CD8-positive, alpha-beta memory T cell (primary cell): ENCODE results near the gene MANBA. TPM values are rescaled to one million over a fixed set of nuclear protein-coding genes. Genes with fewer than 3 reads are reported as not detected.

ENCODE experiments used
- CTCF ChIA-PET: fragments of 350-600 bp; sonication (Branson Sonifier 250); formaldehyde crosslinking; loops from one replicate; lab custom pipeline; 2021; ENCODE audit warnings: antibody characterized with exemption; lab: Charles Lee
- POLR2A ChIA-PET: fragments of 350-600 bp; sonication (Branson Sonifier 250); formaldehyde crosslinking; loops from one replicate; lab custom pipeline; 2021; ENCODE audit warnings: antibody characterized with exemption; lab: Charles Lee
- DNase-seq, 5 donors: peaks; one replicate each; pipeline versions ENCODE4 v3.0.0 to v3.0.0-alpha.2; 2020 to 2022; ENCODE audit warnings: mixed read lengths in 1 of 5
- H3K27ac ChIP-seq: one replicate; pipeline ENCODE4 v1.7.0; 2013; ENCODE audit warnings: low read depth, mild to moderate bottlenecking, low read length, moderate library complexity
- H3K27me3 ChIP-seq: 2 replicates; pipeline ENCODE4 v1.7.0; 2013; ENCODE audit warnings: low read length, mild to moderate bottlenecking; ENCODE audit not compliant: insufficient read depth, poor library complexity, severe bottlenecking
- H3K36me3 ChIP-seq: 2 replicates; pipeline ENCODE4 v1.7.0; 2013; ENCODE audit warnings: mild to moderate bottlenecking, low read length, moderate library complexity; ENCODE audit not compliant: insufficient read depth
- H3K4me1 ChIP-seq: 2 replicates; pipeline ENCODE4 v1.7.0; 2013; ENCODE audit warnings: mild to moderate bottlenecking, low read length, moderate library complexity; ENCODE audit not compliant: insufficient read depth
- H3K4me3 ChIP-seq: 2 replicates; pipeline ENCODE4 v1.7.0; 2013; ENCODE audit warnings: mild to moderate bottlenecking, low read length
- H3K9me3 ChIP-seq: 2 replicates; pipeline ENCODE4 v1.7.0; 2013; ENCODE audit warnings: mild to moderate bottlenecking, low read length
- H3K27ac Mint-ChIP-seq, 8 donors: one replicate each; pipeline ENCODE4 v1.8.0; 2020 to 2021; ENCODE audit warnings: mixed read lengths in 8 of 8, mild to moderate bottlenecking in 6 of 8, inconsistent platforms in 3 of 8, moderate library complexity in 3 of 8
- H3K27me3 Mint-ChIP-seq, 2 donors: one replicate each; pipeline ENCODE4 v1.8.0; 2020 to 2021; ENCODE audit warnings: mixed read lengths in 2 of 2, mild to moderate bottlenecking in 1 of 2, moderate library complexity in 1 of 2
- H3K36me3 Mint-ChIP-seq, 3 donors: one replicate each; pipeline ENCODE4 v1.8.0; 2020 to 2021; ENCODE audit warnings: mixed read lengths in 3 of 3, inconsistent platforms in 1 of 3, mild to moderate bottlenecking in 1 of 3
- H3K4me1 Mint-ChIP-seq, 3 donors: one replicate each; pipeline ENCODE4 v1.8.0; 2020 to 2021; ENCODE audit warnings: mixed read lengths in 3 of 3, inconsistent platforms in 1 of 3, mild to moderate bottlenecking in 1 of 3
- H3K4me3 Mint-ChIP-seq, 7 donors: one replicate each; pipeline ENCODE4 v1.8.0; 2020 to 2021; ENCODE audit warnings: mixed read lengths in 7 of 7, mild to moderate bottlenecking in 6 of 7, moderate library complexity in 4 of 7, inconsistent platforms in 2 of 7
- H3K9me3 Mint-ChIP-seq, 5 donors: one replicate each; pipeline ENCODE4 v1.8.0; 2020 to 2022; ENCODE audit warnings: mixed read lengths in 5 of 5, mild to moderate bottlenecking in 3 of 5, moderate library complexity in 2 of 5, inconsistent platforms in 1 of 5
- polyA plus RNA-seq: library from polyadenylated mRNA; unstranded; fragments of 300-500 nt; fragmentation: Illumina TruSeq; gene quantifications from one replicate; pipeline ENCODE4 v1.2.3, GENCODE V29; 2021
- total RNA-seq, 2 experiments: library from RNA; stranded (reverse); gene quantifications; one replicate each; pipeline ENCODE4 v1.2.3, GENCODE V29; 2021

Gene MANBA
- total and polyA plus RNA-seq, 3 experiments from 2014 or later = 9.1 to 16.5 (median 9.5) TPM

DNA sequence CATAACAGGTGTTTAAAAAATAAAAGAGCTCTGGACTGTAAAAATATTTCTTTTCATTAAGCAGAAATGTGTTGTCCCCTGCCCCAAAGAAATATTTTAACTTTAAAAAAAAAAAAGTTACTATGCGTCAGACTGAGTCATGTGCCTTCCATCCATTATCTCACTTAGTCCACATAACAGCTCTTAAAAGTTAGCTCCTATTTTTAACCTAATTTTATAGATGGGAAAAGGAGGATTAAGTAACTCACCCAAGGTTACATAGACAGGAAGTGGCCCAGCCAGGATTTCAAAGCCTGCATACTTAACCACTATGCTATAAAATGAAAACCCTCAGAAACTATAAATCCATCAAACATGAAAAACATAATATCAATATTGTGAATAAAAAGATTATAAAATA, 97.7 kb downstream of the MANBA start:
- peaks cover 8 to 49% (median 30%) of the 10 kb centered on the region in 3 donors for H3K36me3 Mint-ChIP-seq
- CTCF ChIA-PET = no interaction called here

DNA sequence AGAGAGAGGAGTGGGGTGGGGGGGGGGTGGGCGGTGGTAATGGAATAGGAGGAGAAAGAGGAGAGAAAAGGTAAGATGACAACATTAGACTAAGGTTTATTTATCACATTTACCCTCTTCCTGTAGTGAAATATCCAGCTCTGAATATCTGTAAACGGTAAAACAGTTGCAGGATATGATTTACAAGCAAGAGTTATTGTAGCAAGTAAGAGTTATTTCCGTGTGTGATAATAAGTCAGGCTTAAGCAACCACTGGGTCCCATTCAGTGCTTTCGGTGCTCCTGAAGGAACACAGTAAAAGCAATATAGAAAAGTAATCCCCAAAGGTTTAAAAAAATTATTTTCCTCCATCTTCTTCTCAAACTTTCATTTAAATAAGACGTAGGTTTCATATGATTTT, 103.6 kb downstream of the MANBA start:
- Mint-ChIP-seq H3K27me3 (no peaks in the 10 kb centered on the region), H3K4me1 (no peaks in the 10 kb centered on the region), H3K27ac (no peak overlapping the region), H3K4me3 (no peak overlapping the region), H3K9me3 (no peaks in the 10 kb centered on the region), H3K36me3 (peaks cover 0 to 28% (median 0%) of the 10 kb centered on the region in 3 donors)
- no peak overlapping the region for H3K4me3 ChIP-seq
- CTCF ChIA-PET = no interaction called here
- H3K27ac ChIP-seq = no peak overlapping the region
- H3K4me1 ChIP-seq = no peaks in the 10 kb centered on the region
- no peak for DNase-seq
- no peaks in the 10 kb centered on the region for H3K27me3 ChIP-seq
- POLR2A ChIA-PET = interaction anchor here (0.5 kb wide), 1 partner anchor 226 kb away, joined by 3 read pairs; no protein-coding TSS in a partner anchor
- H3K9me3 ChIP-seq = no peaks in the 10 kb centered on the region
- H3K36me3 ChIP-seq = no peaks in the 10 kb centered on the region

More for the DNA sequence above, 97.7 kb downstream of the MANBA start:
- Mint-ChIP-seq H3K4me3 (no peak overlapping the region), H3K27me3 (no peaks in the 10 kb centered on the region), H3K9me3 (no peaks in the 10 kb centered on the region), H3K4me1 (no peaks in the 10 kb centered on the region), H3K27ac (no peak overlapping the region)
- Histone ChIP-seq H3K27ac (no peak overlapping the region), H3K36me3 (no peaks in the 10 kb centered on the region), H3K27me3 (no peaks in the 10 kb centered on the region), H3K4me1 (no peaks in the 10 kb centered on the region), H3K4me3 (no peak overlapping the region), H3K9me3 (no peaks in the 10 kb centered on the region)
- no peak for DNase-seq
- POLR2A ChIA-PET = no interaction called here

DNA sequence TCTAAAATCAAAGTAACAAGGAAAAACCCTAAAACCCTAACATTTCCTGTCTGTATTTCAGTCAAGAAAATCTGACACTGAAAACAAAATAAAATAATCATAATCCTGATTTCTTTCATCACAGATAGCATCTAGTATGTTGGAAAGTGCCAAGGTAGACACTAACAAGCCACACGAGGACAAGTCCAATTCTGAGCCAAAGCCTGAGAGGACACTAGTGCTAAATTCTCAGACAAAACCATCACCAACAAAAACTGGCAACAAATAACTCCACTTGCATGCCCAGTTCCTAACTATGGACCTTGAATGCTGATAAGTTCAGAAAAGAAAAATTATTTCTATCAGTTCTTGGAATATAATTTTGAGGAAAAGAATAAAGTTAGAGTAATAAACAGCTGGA, 113.7 kb downstream of the MANBA start:
- no peak overlapping the region for H3K4me3 Mint-ChIP-seq

DNA sequence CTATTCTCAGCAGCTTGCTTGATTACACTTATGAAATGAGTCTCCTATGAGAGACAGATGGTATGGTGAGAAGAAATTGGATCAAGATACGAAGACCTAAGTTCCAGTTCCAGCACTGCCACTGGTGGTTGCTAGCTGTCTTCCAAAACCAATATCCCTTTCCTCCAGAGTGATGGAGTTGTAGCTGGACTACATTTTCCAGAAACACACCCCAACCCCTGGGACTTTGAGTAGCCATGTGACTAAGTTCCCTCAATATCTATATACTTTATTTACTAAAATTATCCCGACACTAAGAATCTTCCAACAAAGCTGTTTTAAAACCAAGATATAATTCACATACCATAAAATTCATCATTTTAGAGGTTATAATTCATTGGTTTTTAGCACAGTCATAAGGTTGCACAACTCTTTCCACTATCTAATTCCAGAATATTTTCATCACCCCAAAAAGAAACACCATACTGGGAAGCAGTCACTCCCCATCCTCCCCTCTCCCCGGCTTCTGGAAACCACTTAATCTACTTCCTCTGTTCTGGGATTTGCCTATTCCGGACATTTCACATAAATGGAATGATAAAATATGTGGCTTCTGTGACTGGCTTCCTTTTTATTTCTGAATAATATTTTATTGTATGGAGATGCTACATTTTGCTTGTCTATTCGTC, 118.0 kb downstream of the MANBA start:
- Mint-ChIP-seq H3K9me3 (no peaks in the 10 kb centered on the region), H3K36me3 (peaks cover 5 to 44% (median 28%) of the 10 kb centered on the region in 3 donors), H3K4me1 (peaks cover 18 to 28% (median 26%) of the 10 kb centered on the region in 3 donors), H3K4me3 (no peak overlapping the region), H3K27ac (peak overlapping the region in 1 of 8 donors; percentile 34), H3K27me3 (no peaks in the 10 kb centered on the region)
- Histone ChIP-seq H3K4me3 (no peak overlapping the region), H3K36me3 (no peaks in the 10 kb centered on the region), H3K27ac (no peak overlapping the region), H3K9me3 (no peaks in the 10 kb centered on the region), H3K27me3 (no peaks in the 10 kb centered on the region), H3K4me1 (no peaks in the 10 kb centered on the region)
- ChIA-PET CTCF (no interaction called here), POLR2A (no interaction called here)
- no peak for DNase-seq

More for the DNA sequence above, 113.7 kb downstream of the MANBA start:
- Histone ChIP-seq H3K4me1 (no peaks in the 10 kb centered on the region), H3K9me3 (no peaks in the 10 kb centered on the region), H3K27me3 (no peaks in the 10 kb centered on the region), H3K36me3 (peaks cover 13% of the 10 kb centered on the region), H3K4me3 (no peak overlapping the region), H3K27ac (no peak overlapping the region)
- no peak for DNase-seq
- Mint-ChIP-seq H3K27me3 (no peaks in the 10 kb centered on the region), H3K36me3 (peaks cover 19 to 52% (median 40%) of the 10 kb centered on the region in 3 donors), H3K27ac (peak overlapping the region in 1 of 8 donors; percentile 55), H3K4me1 (peaks cover 10 to 20% (median 15%) of the 10 kb centered on the region in 3 donors), H3K9me3 (no peaks in the 10 kb centered on the region)
- ChIA-PET CTCF (no interaction called here), POLR2A (no interaction called here)

DNA sequence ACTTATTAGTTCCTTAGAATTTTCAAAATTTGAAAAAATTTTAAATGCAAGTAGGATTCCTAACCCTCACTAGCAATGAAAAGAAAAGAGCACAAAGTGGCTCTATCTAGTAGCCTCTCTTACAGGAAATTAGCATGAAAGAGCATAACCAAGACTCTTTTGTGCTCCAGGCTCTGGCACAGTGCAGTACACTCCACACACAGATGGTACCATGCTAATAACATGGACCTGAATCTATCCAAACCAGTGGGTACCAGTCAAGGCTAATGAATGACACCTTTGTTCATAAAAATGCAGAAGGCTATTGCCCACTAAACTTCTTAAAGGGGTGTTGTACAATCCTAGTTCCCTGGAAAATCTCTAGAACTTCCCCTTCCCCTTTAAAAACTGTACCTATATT, 119.0 kb downstream of the MANBA start:
- no peak for DNase-seq
- H3K27me3 Mint-ChIP-seq = no peaks in the 10 kb centered on the region
- no peaks in the 10 kb centered on the region for H3K9me3 ChIP-seq
- no peak overlapping the region for H3K27ac Mint-ChIP-seq
- H3K36me3 Mint-ChIP-seq = peaks cover 5 to 53% (median 32%) of the 10 kb centered on the region in 3 donors
- H3K9me3 Mint-ChIP-seq = no peaks in the 10 kb centered on the region
- H3K4me1 Mint-ChIP-seq = peaks cover 12 to 18% (median 18%) of the 10 kb centered on the region in 3 donors
- no peak overlapping the region for H3K27ac ChIP-seq
- H3K27me3 ChIP-seq = no peaks in the 10 kb centered on the region
- H3K4me3 ChIP-seq = no peak overlapping the region
- no peaks in the 10 kb centered on the region for H3K36me3 ChIP-seq
- no peak overlapping the region for H3K4me3 Mint-ChIP-seq
- POLR2A ChIA-PET = no interaction called here
- no peaks in the 10 kb centered on the region for H3K4me1 ChIP-seq
- CTCF ChIA-PET = no interaction called here

DNA sequence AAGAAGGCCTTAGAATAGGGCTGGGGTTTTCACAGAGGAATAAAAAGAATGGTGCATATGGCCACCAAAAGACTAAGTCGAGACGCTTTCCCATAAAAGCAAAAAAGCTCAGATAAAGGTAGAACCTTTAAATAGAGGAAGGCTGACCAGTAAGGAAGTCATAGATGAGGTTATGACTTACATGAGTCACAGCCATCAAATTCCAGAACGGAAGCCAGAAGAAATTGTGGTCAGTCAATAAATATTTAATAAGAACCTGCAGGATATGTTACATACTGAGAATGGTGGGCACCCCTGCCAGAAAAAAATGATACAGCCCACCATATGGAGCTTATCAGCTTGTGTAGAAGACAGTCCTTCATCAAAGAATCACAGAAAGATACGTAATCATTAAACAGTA, 120.1 kb downstream of the MANBA start:
- Histone ChIP-seq H3K36me3 (no peaks in the 10 kb centered on the region), H3K27me3 (no peaks in the 10 kb centered on the region), H3K27ac (no peak overlapping the region), H3K4me1 (no peaks in the 10 kb centered on the region), H3K9me3 (no peaks in the 10 kb centered on the region), H3K4me3 (no peak overlapping the region)
- DNase-seq = no peak
- no peaks in the 10 kb centered on the region for H3K9me3 Mint-ChIP-seq
- ChIA-PET POLR2A (no interaction called here), CTCF (no interaction called here)
- H3K27ac Mint-ChIP-seq = peak overlapping the region in 2 of 8 donors; percentile 24 to 59
- H3K36me3 Mint-ChIP-seq = peaks cover 5 to 51% (median 30%) of the 10 kb centered on the region in 3 donors
- no peaks in the 10 kb centered on the region for H3K27me3 Mint-ChIP-seq
- H3K4me3 Mint-ChIP-seq = no peak overlapping the region
- H3K4me1 Mint-ChIP-seq = peaks cover 8 to 17% (median 12%) of the 10 kb centered on the region in 3 donors

DNA sequence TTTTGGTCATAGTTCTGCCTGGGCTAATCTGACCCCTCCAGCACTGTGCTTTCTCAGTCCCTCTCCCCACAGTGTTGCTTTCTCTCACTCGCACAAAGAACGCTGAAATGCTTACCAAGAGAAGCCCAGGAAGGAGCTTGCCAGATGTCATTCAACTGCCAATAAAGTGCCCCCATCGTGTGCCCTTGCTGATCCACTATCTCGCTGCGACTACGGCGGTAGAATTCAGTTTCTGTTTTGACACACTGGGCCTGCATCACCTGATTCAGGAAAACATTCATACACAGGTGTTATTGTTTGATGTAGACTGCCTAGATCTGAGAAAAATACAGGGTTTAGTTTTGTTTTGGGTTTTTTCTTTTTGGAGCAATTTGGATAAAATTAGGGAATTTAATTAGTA, 121.2 kb downstream of the MANBA start:
- Mint-ChIP-seq H3K4me3 (peak overlapping the region in 6 of 7 donors; percentile 6 to 74 (median 62)), H3K27me3 (no peaks in the 10 kb centered on the region), H3K9me3 (no peaks in the 10 kb centered on the region), H3K27ac (peak overlapping the region in 6 of 8 donors; percentile 1 to 87 (median 42)), H3K4me1 (peaks cover 12 to 17% (median 16%) of the 10 kb centered on the region in 3 donors), H3K36me3 (peaks cover 5 to 57% (median 32%) of the 10 kb centered on the region in 3 donors)
- no peak overlapping the region for H3K27ac ChIP-seq
- ChIA-PET POLR2A (no interaction called here), CTCF (no interaction called here)
- no peaks in the 10 kb centered on the region for H3K27me3 ChIP-seq
- H3K36me3 ChIP-seq = no peaks in the 10 kb centered on the region
- peak in 1 of 5 donors; percentile 47 for DNase-seq
- no peaks in the 10 kb centered on the region for H3K4me1 ChIP-seq
- H3K9me3 ChIP-seq = no peaks in the 10 kb centered on the region
- H3K4me3 ChIP-seq = no peak overlapping the region

DNA sequence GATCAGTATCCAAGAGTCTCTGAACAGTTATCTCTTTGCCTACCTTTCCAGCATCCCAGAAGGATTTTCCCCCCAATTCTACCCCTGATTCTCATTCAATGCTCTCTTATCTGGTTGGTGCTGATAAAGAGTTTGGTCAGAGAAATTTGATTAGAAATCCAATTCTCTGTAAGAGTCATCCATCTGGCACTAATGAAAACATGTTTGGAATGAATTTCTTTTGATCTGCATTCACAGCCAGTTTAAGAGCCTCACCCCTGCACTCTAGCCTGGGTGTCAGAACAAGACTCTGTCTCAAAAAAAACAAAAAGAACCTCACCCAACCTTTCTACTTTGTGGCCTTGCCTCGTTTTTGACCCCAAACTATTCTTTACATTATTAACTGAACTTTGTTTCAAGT, 122.1 kb downstream of the MANBA start:
- Mint-ChIP-seq H3K4me3 (peak overlapping the region in 2 of 7 donors; percentile 5 to 22), H3K9me3 (no peaks in the 10 kb centered on the region), H3K36me3 (peaks cover 5 to 57% (median 28%) of the 10 kb centered on the region in 3 donors), H3K4me1 (peaks cover 12 to 18% (median 17%) of the 10 kb centered on the region in 3 donors), H3K27me3 (no peaks in the 10 kb centered on the region), H3K27ac (peak overlapping the region in 3 of 8 donors; percentile 47 to 80 (median 58))
- H3K9me3 ChIP-seq = no peaks in the 10 kb centered on the region
- no peak overlapping the region for H3K4me3 ChIP-seq
- H3K27me3 ChIP-seq = no peaks in the 10 kb centered on the region
- no peaks in the 10 kb centered on the region for H3K4me1 ChIP-seq
- ChIA-PET POLR2A (no interaction called here), CTCF (interaction anchor here (1.3 kb wide), 1 partner anchor 22 kb away, joined by 3 read pairs; no protein-coding TSS in a partner anchor)
- H3K27ac ChIP-seq = no peak overlapping the region
- DNase-seq = no peak
- H3K36me3 ChIP-seq = no peaks in the 10 kb centered on the region
